Measurements from ENCODE around the gene GLIPR2.
"Not testable (repeated sequence)": the region's sequence is repeated elsewhere in the genome, so short reads cannot be mapped to it uniquely, and the experiment has no call there.

GLIPR2 gene

GRCh38 chr9:36145970-36146369 is 9.4 kb downstream of the GLIPR2 start:
- no peak for DNase-seq

- no peak for DNase-seq
Measured at GRCh38 chr9:36146651-36147050, 10.1 kb downstream of the GLIPR2 start.

GRCh38 chr9:36147441-36148175 is 11.1 kb downstream of the GLIPR2 start:
- no peak for DNase-seq

GRCh38 chr9:36148311-36149051 is 11.9 kb downstream of the GLIPR2 start:
- peak; percentile 58 to 65 for DNase-seq

- DNase-seq: no peak
Measured at GRCh38 chr9:36149197-36149596, 12.7 kb downstream of the GLIPR2 start.

GRCh38 chr9:36150574-36151315 is 14.2 kb downstream of the GLIPR2 start:
- DNase-seq: no peak

- DNase-seq: peak; percentile 73 to 74
Measured at GRCh38 chr9:36151316-36152210, 15.0 kb downstream of the GLIPR2 start.

- DNase-seq: no peak
Measured at GRCh38 chr9:36152741-36153438, 16.4 kb downstream of the GLIPR2 start.

- DNase-seq: no peak
Measured at GRCh38 chr9:36153746-36154145, 17.2 kb downstream of the GLIPR2 start.

- no peak for DNase-seq
Measured at GRCh38 chr9:36154331-36154952, 17.9 kb downstream of the GLIPR2 start.

- no peak for DNase-seq
Measured at GRCh38 chr9:36156116-36156515, 19.6 kb downstream of the GLIPR2 start.

GRCh38 chr9:36158122-36158521 is 21.6 kb downstream of the GLIPR2 start:
- DNase-seq: no peak

- DNase-seq: no peak
Measured at GRCh38 chr9:36158917-36159316, 22.4 kb downstream of the GLIPR2 start.

- not testable (repeated sequence) for DNase-seq
Measured at GRCh38 chr9:36159509-36159908, 23.0 kb downstream of the GLIPR2 start.

GRCh38 chr9:36160126-36160525 is 23.6 kb downstream of the GLIPR2 start:
- DNase-seq: not testable (repeated sequence)

- DNase-seq: no peak
Measured at GRCh38 chr9:36161187-36161586, 24.7 kb downstream of the GLIPR2 start.

GRCh38 chr9:36162211-36162738 is 25.7 kb downstream of the GLIPR2 start:
- DNase-seq: no peak

GRCh38 chr9:36163049-36163785 is 26.7 kb downstream of the GLIPR2 start:
- no peak for DNase-seq

GRCh38 chr9:36163786-36164170 is 27.2 kb downstream of the GLIPR2 start:
- no peak for DNase-seq

- DNase-seq: no peak
Measured at GRCh38 chr9:36164372-36164771, 27.8 kb downstream of the GLIPR2 start.
